Activated B cell treated with CpG ODN at 0.5 μM for 24 hours (primary cell): ENCODE results near the gene SLC66A2. TPM values are rescaled to one million over a fixed set of nuclear protein-coding genes. Genes with fewer than 3 reads are reported as not detected.

ENCODE experiments used
- ATAC-seq: fragments of 200-7000 bp; cut with Tn5 transposase; one replicate; pipeline ENCODE4 v1.10.0; 2021; ENCODE audit warnings: low read depth, mild to moderate bottlenecking, moderate library complexity
- CTCF ChIA-PET: fragments of 350-600 bp; sonication (Branson Sonifier 250); formaldehyde crosslinking; loops from one replicate; lab custom pipeline; 2021; ENCODE audit warnings: antibody characterized with exemption; lab: Charles Lee
- POLR2A ChIA-PET: fragments of 350-600 bp; sonication (Branson Sonifier 250); formaldehyde crosslinking; loops from one replicate; lab custom pipeline; 2021; ENCODE audit warnings: antibody characterized with exemption; lab: Charles Lee
- DNase-seq: peaks from one replicate; pipeline ENCODE4 v3.0.0; 2022
- H3K27ac Mint-ChIP-seq: one replicate; pipeline ENCODE4 v1.8.0; 2020; ENCODE audit warnings: mixed read lengths
- H3K27me3 Mint-ChIP-seq: one replicate; pipeline ENCODE4 v1.8.0; 2021; ENCODE audit warnings: mixed read lengths
- H3K36me3 Mint-ChIP-seq: one replicate; pipeline ENCODE4 v1.8.0; 2021; ENCODE audit warnings: low read depth, mixed read lengths
- H3K4me1 Mint-ChIP-seq: one replicate; pipeline ENCODE4 v1.8.0; 2021; ENCODE audit warnings: mixed read lengths
- H3K4me3 Mint-ChIP-seq: one replicate; pipeline ENCODE4 v1.8.0; 2020; ENCODE audit warnings: mild to moderate bottlenecking, mixed read lengths
- H3K9me3 Mint-ChIP-seq: one replicate; pipeline ENCODE4 v1.8.0; 2020; ENCODE audit warnings: mixed read lengths
- CTCF ChIP-seq: fragments of 200-600 bp; IDR thresholded peaks from one replicate; pipeline ENCODE4 v1.8.0; 2022; ENCODE audit warnings: antibody characterized with exemption, mild to moderate bottlenecking
- intact Hi-C: fragments of 100-400 bp; cut with micrococcal nuclease; formaldehyde crosslinking; loops from one replicate; pipeline ENCODE4 v1.15.1; 2024
- total RNA-seq: library from RNA; stranded (reverse); gene quantifications from 2 replicates; pipeline ENCODE4 v1.2.3, GENCODE V29; 2022

The SLC66A2 gene
- total RNA-seq, 1 donor from 2014 or later: 36.4 TPM

GRCh38 chr18:79877163-79878091 is 74.0 kb downstream of the SLC66A2 start:
- Mint-ChIP-seq H3K27ac (no peak overlapping the region), H3K36me3 (no peaks in the 10 kb centered on the region), H3K4me1 (no peaks in the 10 kb centered on the region), H3K4me3 (no peak overlapping the region), H3K27me3 (no peaks in the 10 kb centered on the region), H3K9me3 (no peaks in the 10 kb centered on the region)
- no peak for ATAC-seq
- no peak for TF ChIP-seq CTCF
- intact Hi-C loops: no loop called here
- ChIA-PET POLR2A (no interaction called here), CTCF (no interaction called here)
- DNase-seq: no peak

GRCh38 chr18:79876497-79876896 is 75.0 kb downstream of the SLC66A2 start:
- Mint-ChIP-seq H3K36me3 (no peaks in the 10 kb centered on the region), H3K4me3 (no peak overlapping the region), H3K9me3 (no peaks in the 10 kb centered on the region), H3K27ac (no peak overlapping the region), H3K27me3 (no peaks in the 10 kb centered on the region), H3K4me1 (no peaks in the 10 kb centered on the region)
- TF ChIP-seq CTCF: no peak
- intact Hi-C loops: no loop called here
- DNase-seq (no peak), ATAC-seq (no peak)
- ChIA-PET CTCF (no interaction called here), POLR2A (no interaction called here)

- H3K27ac Mint-ChIP-seq: no peak overlapping the region
- H3K4me1 Mint-ChIP-seq: no peaks in the 10 kb centered on the region
- CTCF ChIA-PET: no interaction called here
- TF ChIP-seq CTCF: no peak
- DNase-seq (no peak), ATAC-seq (no peak)
- no peaks in the 10 kb centered on the region for H3K36me3 Mint-ChIP-seq
- intact Hi-C loops: no loop called here
- no peak overlapping the region for H3K4me3 Mint-ChIP-seq
- POLR2A ChIA-PET: no interaction called here
- H3K9me3 Mint-ChIP-seq: no peaks in the 10 kb centered on the region
- no peaks in the 10 kb centered on the region for H3K27me3 Mint-ChIP-seq
Observed at GRCh38 chr18:79875931-79876461, 75.5 kb downstream of the SLC66A2 start.

GRCh38 chr18:79875531-79875919 is 75.9 kb downstream of the SLC66A2 start:
- TF ChIP-seq CTCF: no peak
- ATAC-seq: no peak
- POLR2A ChIA-PET: no interaction called here
- H3K9me3 Mint-ChIP-seq: no peaks in the 10 kb centered on the region
- no peak overlapping the region for H3K4me3 Mint-ChIP-seq
- intact Hi-C loops: no loop called here
- no peaks in the 10 kb centered on the region for H3K4me1 Mint-ChIP-seq
- no peak for DNase-seq
- H3K27ac Mint-ChIP-seq: no peak overlapping the region
- H3K27me3 Mint-ChIP-seq: no peaks in the 10 kb centered on the region
- CTCF ChIA-PET: no interaction called here
- no peaks in the 10 kb centered on the region for H3K36me3 Mint-ChIP-seq
